BJ (cell line): Measurements from ENCODE around the gene MED4. TPM values are rescaled to one million over a fixed set of nuclear protein-coding genes. Genes with fewer than 3 reads are reported as not detected.

ENCODE experiments used
- CTCF ChIA-PET: fragments of 350-600 bp; formaldehyde crosslinking; extraction: SDS; loops from one replicate; lab custom pipeline; 2021; ENCODE audit warnings: antibody characterized with exemption, inconsistent platforms; lab: Yijun Ruan, JAX
- POLR2A ChIA-PET: fragments of 300-600 bp; sonication (Branson Sonifier 250); formaldehyde crosslinking; extraction: SDS; loops from one replicate; lab custom pipeline; 2021; ENCODE audit warnings: antibody characterized with exemption; lab: Charles Lee
- DNase-seq: peaks from one replicate; pipeline ENCODE4 v3.0.0-alpha.2; 2011; ENCODE audit warnings: low read depth
- H3K27me3 ChIP-seq: 2 replicates; pipeline ENCODE4 v1.6.0; 2011; ENCODE audit warnings: low read length; ENCODE audit not compliant: control insufficient read depth, insufficient read depth
- H3K36me3 ChIP-seq: 2 replicates; pipeline ENCODE4 v1.5.1; 2011; ENCODE audit warnings: low read length; ENCODE audit not compliant: control insufficient read depth, insufficient read depth
- H3K4me3 ChIP-seq: 2 replicates; pipeline ENCODE4 v1.5.1; 2011; ENCODE audit warnings: low read depth, mild to moderate bottlenecking, control low read depth, low read length
- CTCF ChIP-seq: IDR thresholded peaks from 2 replicates; pipeline ENCODE4 v1.5.1; 2011; ENCODE audit warnings: low read depth, mild to moderate bottlenecking, control low read depth, inconsistent platforms, low read length, moderate library complexity; ENCODE audit not compliant: insufficient read depth
- polyA plus RNA-seq: library from polyadenylated mRNA; depleted of rRNA; stranded (reverse); fragments of >200 nt; gene quantifications from 2 replicates; pipeline ENCODE4 v1.2.3, GENCODE V29; 2011

MED4 gene
- polyA plus RNA-seq, 1 experiment = 30.1 TPM

GRCh38 chr13:48040049-48040448 lies 54.9 kb downstream of the MED4 start:
- no peak for DNase-seq
- Histone ChIP-seq H3K36me3 (peaks cover 1% of the 10 kb centered on the region; the same call in 1 of the 2 replicates), H3K4me3 (no peak overlapping the region), H3K27me3 (no peaks in the 10 kb centered on the region)
- no peak for TF ChIP-seq CTCF
- ChIA-PET POLR2A (no interaction called here), CTCF (interaction anchor here (1.0 kb wide), 1 partner anchor 729 kb away, joined by 3 read pairs; no protein-coding TSS in a partner anchor)

- H3K27me3 ChIP-seq = no peaks in the 10 kb centered on the region
- no peak overlapping the region for H3K4me3 ChIP-seq
- no peak for TF ChIP-seq CTCF
- ChIA-PET POLR2A (no interaction called here), CTCF (interaction anchor here (0.9 to 3.1 kb wide), 17 partner anchors 9 to 1238 kb away, joined by 3 to 38 read pairs (median 4); partner anchors contain the start of genes MED4 and SUCLA2)
- no peak for DNase-seq
- peaks cover 1% of the 10 kb centered on the region; the same call in 1 of the 2 replicates for H3K36me3 ChIP-seq
Observed at GRCh38 chr13:48038761-48039160, 56.1 kb downstream of the MED4 start.

GRCh38 chr13:48037346-48038173 lies 57.3 kb downstream of the MED4 start, which contains the start of gene NUDT15:
Gene NUDT15, plus strand, starts transcription at chr13:48037726. Its CDS starts 21 bp downstream, at chr13:48037747.
- CTCF ChIA-PET = interaction anchor here (0.6 to 3.1 kb wide), 27 partner anchors 10 to 1237 kb away, joined by 3 to 38 read pairs (median 4); partner anchors contain the start of genes MED4 and SUCLA2
- POLR2A ChIA-PET = no interaction called here
- no peaks in the 10 kb centered on the region for H3K27me3 ChIP-seq
- peak; percentile 61 for DNase-seq
- peak; percentile 99 for TF ChIP-seq CTCF
- H3K4me3 ChIP-seq = peak within 1 kb of the TSS; percentile 77
- peaks cover 1% of the 10 kb centered on the region; the same call in 1 of the 2 replicates for H3K36me3 ChIP-seq

- Histone ChIP-seq H3K4me3 (no peak overlapping the region), H3K27me3 (no peaks in the 10 kb centered on the region), H3K36me3 (no peaks in the 10 kb centered on the region)
- ChIA-PET CTCF (no interaction called here), POLR2A (no interaction called here)
- DNase-seq = no peak
- TF ChIP-seq CTCF = no peak
Observed at GRCh38 chr13:48029859-48030258, 65.0 kb downstream of the MED4 start.

GRCh38 chr13:48028066-48028465 lies 66.8 kb downstream of the MED4 start:
- POLR2A ChIA-PET = no interaction called here
- CTCF ChIA-PET = interaction anchor here (0.5 to 3.0 kb wide), 2 partner anchors 9 to 63 kb away, joined by 3 to 17 read pairs; partner anchors contain the start of gene NUDT15
- Histone ChIP-seq H3K36me3 (no peaks in the 10 kb centered on the region), H3K27me3 (no peaks in the 10 kb centered on the region), H3K4me3 (no peak overlapping the region)
- no peak for DNase-seq
- no peak for TF ChIP-seq CTCF
